Loucy (cell line): Measurements from ENCODE around the gene ZNF70.

Source experiments
- H2AFZ ChIP-seq: fragments of 200-600 bp; sonication (generic); 2 replicates; pipeline ENCODE4 v1.6.0; 2016; ENCODE audit warnings: antibody characterized with exemption, mild to moderate bottlenecking, low read length, moderate library complexity
- H3F3A ChIP-seq: fragments of 200-600 bp; 2 replicates; pipeline ENCODE4 v1.6.0; 2016; ENCODE audit warnings: antibody characterized with exemption, low read depth, mild to moderate bottlenecking
- H3K27me3 ChIP-seq: fragments of 200-600 bp; sonication (generic); 2 replicates; pipeline ENCODE4 v1.6.1; 2014; ENCODE audit warnings: low read length, mild to moderate bottlenecking; ENCODE audit not compliant: insufficient read depth, poor library complexity, severe bottlenecking
- H3K36me3 ChIP-seq: fragments of 200-600 bp; sonication (generic); 2 replicates; pipeline ENCODE4 v1.6.1; 2016; ENCODE audit warnings: low read length; ENCODE audit not compliant: insufficient read depth
- H3K4me1 ChIP-seq: fragments of 200-600 bp; sonication (generic); 2 replicates; pipeline ENCODE4 v1.5.1; 2014; ENCODE audit warnings: low read length, mild to moderate bottlenecking; ENCODE audit not compliant: insufficient read depth, poor library complexity, severe bottlenecking
- H3K4me2 ChIP-seq: fragments of 200-600 bp; sonication (generic); 2 replicates; pipeline ENCODE4 v1.6.0; 2014; ENCODE audit warnings: antibody characterized with exemption, low read length, low read depth, mild to moderate bottlenecking; ENCODE audit not compliant: poor library complexity, severe bottlenecking
- H3K4me3 ChIP-seq: fragments of 200-600 bp; sonication (generic); 2 replicates; pipeline ENCODE4 v1.5.1; 2014; ENCODE audit warnings: low read length, mild to moderate bottlenecking, mixed read lengths; ENCODE audit not compliant: poor library complexity, severe bottlenecking
- H3K79me2 ChIP-seq: fragments of 200-600 bp; sonication (generic); 2 replicates; pipeline ENCODE4 v1.6.1; 2014; ENCODE audit warnings: low read length; ENCODE audit not compliant: insufficient read depth
- H3K9ac ChIP-seq: fragments of 200-600 bp; sonication (generic); 2 replicates; pipeline ENCODE4 v1.6.0; 2014; ENCODE audit warnings: mild to moderate bottlenecking, low read depth, low read length, moderate library complexity; ENCODE audit not compliant: poor library complexity, severe bottlenecking
- H3K9me2 ChIP-seq: fragments of 200-600 bp; sonication (generic); replicated peaks from 2 replicates; pipeline ENCODE4 v1.6.1; 2016; ENCODE audit warnings: low read depth, low read length, mixed read lengths
- H3K9me3 ChIP-seq: fragments of 200-600 bp; sonication (generic); 2 replicates; pipeline ENCODE4 v1.6.1; 2014; ENCODE audit warnings: mild to moderate bottlenecking, antibody characterized with exemption, low read length, low read depth; ENCODE audit not compliant: insufficient read depth
- H4K20me1 ChIP-seq: fragments of 200-600 bp; sonication (generic); 2 replicates; pipeline ENCODE4 v1.6.0; 2014; ENCODE audit warnings: antibody characterized with exemption, low read length, mild to moderate bottlenecking; ENCODE audit not compliant: insufficient read depth, poor library complexity, severe bottlenecking
- CTCF ChIP-seq: fragments of 200-600 bp; sonication (generic); conservative IDR thresholded peaks from 2 replicates; pipeline ENCODE4 v1.5.1; 2014; ENCODE audit warnings: mild to moderate bottlenecking, antibody characterized with exemption, low read length
- EZH2phosphoT487 ChIP-seq: fragments of 200-600 bp; IDR thresholded peaks from 2 replicates; pipeline ENCODE4 v1.6.1; 2018; ENCODE audit warnings: antibody characterized with exemption, mild to moderate bottlenecking, moderate library complexity, borderline replicate concordance

ZNF70 gene

GRCh38 chr22:23767673-23768548 is 17.0 kb upstream of the ZNF70 start, which contains the start of gene CHCHD10:
Gene CHCHD10 (minus strand): TSS chr22:23767972. CDS start chr22:23767874, 98 bp downstream.
- peak within 1 kb of the TSS; percentile 82 for H3K9ac ChIP-seq
- peak within 1 kb of the TSS; percentile 87 for H2AFZ ChIP-seq
- no peaks in the 10 kb centered on the region for H4K20me1 ChIP-seq
- no peaks in the 10 kb centered on the region for H3K79me2 ChIP-seq
- no peak for TF ChIP-seq EZH2phosphoT487
- peak; percentile 67 for TF ChIP-seq CTCF
- H3F3A ChIP-seq: no peaks in the 10 kb centered on the region
- peaks cover 21% of the 10 kb centered on the region for H3K4me1 ChIP-seq
- peak within 1 kb of the TSS; percentile 82 for H3K4me2 ChIP-seq
- H3K9me2 ChIP-seq: no peaks in the 10 kb centered on the region
- H3K27me3 ChIP-seq: no peaks in the 10 kb centered on the region
- H3K4me3 ChIP-seq: peak within 1 kb of the TSS; percentile 74
- no peaks in the 10 kb centered on the region for H3K36me3 ChIP-seq
- no peaks in the 10 kb centered on the region for H3K9me3 ChIP-seq

- TF ChIP-seq EZH2phosphoT487: no peak
- TF ChIP-seq CTCF: no peak
- peak overlapping the region; percentile 82 for H3K9ac ChIP-seq
- H3K36me3 ChIP-seq: no peaks in the 10 kb centered on the region
- H3K9me3 ChIP-seq: no peaks in the 10 kb centered on the region
- H2AFZ ChIP-seq: no peak overlapping the region
- no peaks in the 10 kb centered on the region for H3K27me3 ChIP-seq
- peak overlapping the region; percentile 82 for H3K4me2 ChIP-seq
- no peaks in the 10 kb centered on the region for H4K20me1 ChIP-seq
- peaks cover 27% of the 10 kb centered on the region for H3K4me1 ChIP-seq
- no peaks in the 10 kb centered on the region for H3K9me2 ChIP-seq
- no peaks in the 10 kb centered on the region for H3K79me2 ChIP-seq
- H3F3A ChIP-seq: no peaks in the 10 kb centered on the region
- H3K4me3 ChIP-seq: peak overlapping the region; percentile 74
Observed at GRCh38 chr22:23767303-23767672, 16.4 kb upstream of the ZNF70 start.

GRCh38 chr22:23764899-23765881 is 14.3 kb upstream of the ZNF70 start:
- Histone ChIP-seq H3K27me3 (no peaks in the 10 kb centered on the region), H3K36me3 (no peaks in the 10 kb centered on the region), H3K4me3 (no peak overlapping the region), H3F3A (no peaks in the 10 kb centered on the region), H4K20me1 (no peaks in the 10 kb centered on the region), H3K9ac (no peak overlapping the region), H3K4me2 (no peak overlapping the region), H3K9me3 (no peaks in the 10 kb centered on the region), H3K4me1 (peaks cover 27% of the 10 kb centered on the region), H2AFZ (no peak overlapping the region), H3K9me2 (no peaks in the 10 kb centered on the region), H3K79me2 (no peaks in the 10 kb centered on the region)
- TF ChIP-seq EZH2phosphoT487 (no peak), CTCF (no peak)
